Hematopoietic multipotent progenitor cell treated with erythropoietin and hydrocortisone succinate and interleukin-3 and kit ligand, for 4 days (in vitro differentiated cells): Measurements from ENCODE around the gene TFDP2.
"Not testable (repeated sequence)": the region's sequence is repeated elsewhere in the genome, so short reads cannot be mapped to it uniquely, and the experiment has no call there.

Experiments used
- DNase-seq: peaks from one replicate; pipeline ENCODE4 v3.0.0-alpha.2; 2015

TFDP2 gene

GRCh38 chr3:142013993-142014392 is 135.4 kb downstream of the TFDP2 start:
- DNase-seq: no peak

- DNase-seq: no peak
Observed at GRCh38 chr3:142013326-142013980, 135.9 kb downstream of the TFDP2 start.

DNA sequence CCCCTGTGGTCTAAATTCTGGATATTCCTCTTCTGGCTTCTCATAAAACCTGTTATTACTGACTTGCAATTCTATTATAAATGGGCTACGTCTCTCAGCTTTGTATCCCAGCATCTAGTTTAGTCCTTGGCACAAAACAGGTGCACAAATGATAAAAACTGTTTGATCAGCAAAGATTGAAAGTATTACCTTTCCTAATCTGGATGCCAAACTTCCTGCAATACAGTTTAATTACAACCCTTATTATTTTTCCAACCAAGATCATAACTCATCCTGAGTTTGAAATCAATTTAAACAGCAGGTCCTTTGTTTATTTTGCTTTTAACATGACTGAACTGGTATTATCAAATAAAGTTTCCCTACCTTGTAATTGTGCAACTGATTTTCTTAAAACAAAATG is 140.3 kb downstream of the TFDP2 start:
- no peak for DNase-seq

DNA sequence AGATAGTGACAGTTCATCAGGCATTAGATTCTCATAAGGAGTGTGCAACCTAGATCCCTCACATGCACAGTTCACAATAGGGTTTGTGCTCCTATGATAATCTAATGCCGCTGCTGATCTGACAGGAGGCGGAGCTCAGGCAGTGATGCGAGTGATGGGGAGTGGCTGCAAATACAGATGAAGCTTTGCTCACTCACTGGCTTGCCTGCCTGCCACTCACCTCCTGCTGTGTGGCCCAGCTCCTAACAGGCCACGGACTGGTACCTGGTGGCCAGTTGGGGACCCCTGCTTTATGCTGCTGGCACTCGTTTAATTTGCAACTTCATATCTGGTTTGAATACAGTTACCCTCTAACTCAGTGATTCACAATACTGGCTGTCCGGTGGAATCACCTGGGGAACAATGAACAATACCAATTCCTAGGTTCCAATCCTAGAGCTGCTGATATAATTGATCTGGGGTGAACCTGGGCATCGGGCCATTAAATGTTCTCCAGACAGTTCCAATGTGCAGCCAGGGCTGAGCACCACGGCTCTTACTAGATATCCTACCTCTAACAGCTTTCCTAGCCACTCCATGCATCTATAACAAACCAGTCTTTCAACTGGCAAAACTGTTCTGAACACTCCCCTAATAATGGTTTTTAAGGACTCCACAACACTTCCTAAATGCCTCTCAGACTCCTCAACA is 141.5 kb downstream of the TFDP2 start:
- peak; percentile 29 for DNase-seq

DNA sequence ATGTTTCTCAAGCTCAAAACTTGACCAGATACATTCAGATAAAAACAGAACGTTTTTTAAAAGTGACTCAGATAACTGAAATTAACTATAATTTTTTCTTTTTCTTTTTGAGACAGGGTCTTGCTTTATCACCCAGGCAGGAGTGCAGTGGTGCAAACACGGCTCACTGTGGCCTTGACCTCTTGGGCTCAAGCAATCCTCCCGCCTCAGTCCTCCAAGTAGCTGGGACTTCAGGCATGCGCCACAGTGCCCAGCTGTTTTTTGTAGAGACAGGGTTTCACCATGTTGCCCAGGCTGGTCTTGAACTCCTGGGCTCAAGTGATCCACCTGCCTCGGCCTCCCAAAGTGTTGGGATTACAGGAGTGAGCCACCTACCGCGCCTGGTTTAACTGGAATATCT is 144.4 kb downstream of the TFDP2 start:
- DNase-seq: not testable (repeated sequence)

DNA sequence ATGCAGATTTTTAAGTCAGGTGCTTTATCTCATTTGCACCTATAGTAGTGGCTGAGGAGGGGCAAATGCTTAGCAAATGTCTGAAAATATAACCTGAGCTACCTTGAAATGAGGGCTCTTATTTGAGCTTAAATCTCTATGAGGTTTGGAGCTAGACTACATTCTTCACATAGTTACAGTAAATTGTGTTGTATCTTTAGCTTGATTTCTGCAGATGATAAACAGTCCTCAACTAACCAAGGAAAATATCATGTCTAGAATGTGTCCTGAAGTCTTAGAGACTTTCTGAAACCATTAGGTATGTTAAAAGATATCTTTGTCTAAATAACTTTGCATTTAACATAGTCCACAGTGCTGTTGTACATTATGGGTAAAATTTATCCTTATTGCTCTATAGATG is 145.3 kb downstream of the TFDP2 start:
- DNase-seq: no peak

GRCh38 chr3:142003291-142003690 is 146.1 kb downstream of the TFDP2 start:
- no peak for DNase-seq

DNA sequence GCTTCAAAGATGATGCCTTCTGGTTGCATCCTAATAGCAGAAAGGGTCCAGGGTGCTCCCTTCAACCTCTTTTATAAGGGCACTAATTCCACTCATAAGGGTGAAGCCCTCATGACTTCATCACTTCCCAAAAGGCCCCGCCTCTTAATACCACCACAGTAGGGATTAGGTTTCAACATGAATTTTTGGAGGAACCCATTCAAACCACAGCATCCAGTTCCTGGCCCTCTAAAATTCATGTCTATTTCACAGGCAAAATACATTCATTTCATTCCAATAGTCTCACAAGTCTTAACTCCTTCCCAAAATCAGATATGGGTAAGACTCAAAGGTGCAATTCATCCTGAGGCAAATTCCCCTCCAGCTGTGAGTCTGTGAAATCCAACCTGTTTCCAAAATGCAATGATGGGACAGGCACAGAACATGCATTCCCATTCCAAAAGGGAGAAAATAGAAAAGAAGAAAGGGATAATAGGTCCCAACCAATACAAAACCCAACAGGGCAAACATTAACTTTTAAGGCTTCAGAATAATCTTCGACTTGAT is 148.9 kb downstream of the TFDP2 start:
- no peak for DNase-seq

- DNase-seq: peak; percentile 43
Observed at GRCh38 chr3:141998669-141999290, 150.6 kb downstream of the TFDP2 start.

- DNase-seq: no peak
Observed at GRCh38 chr3:141996437-141996836, 152.9 kb downstream of the TFDP2 start.

GRCh38 chr3:141994856-141995255 is 154.5 kb downstream of the TFDP2 start:
- DNase-seq: no peak

DNA sequence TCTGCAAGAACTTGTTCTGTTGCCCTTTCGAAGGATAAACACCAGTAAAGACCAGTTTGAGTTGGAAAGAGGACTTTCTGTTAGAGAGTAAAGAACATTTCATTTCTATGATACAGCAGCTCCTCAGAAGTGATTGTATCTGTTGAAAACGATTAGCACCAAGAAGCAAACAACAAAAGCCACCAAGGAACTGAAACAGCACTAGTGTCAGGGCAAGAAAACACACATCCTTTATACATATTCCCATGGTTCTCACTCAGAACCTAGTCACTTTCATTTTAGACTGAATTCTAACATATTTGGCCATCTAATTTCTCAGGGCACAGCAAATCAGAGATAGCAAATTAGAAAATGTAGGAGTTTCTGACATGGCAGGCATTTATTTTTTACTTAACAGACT is 156.8 kb downstream of the TFDP2 start:
- no peak for DNase-seq

- no peak for DNase-seq
Observed at GRCh38 chr3:141986548-141987107, 162.7 kb downstream of the TFDP2 start.

DNA sequence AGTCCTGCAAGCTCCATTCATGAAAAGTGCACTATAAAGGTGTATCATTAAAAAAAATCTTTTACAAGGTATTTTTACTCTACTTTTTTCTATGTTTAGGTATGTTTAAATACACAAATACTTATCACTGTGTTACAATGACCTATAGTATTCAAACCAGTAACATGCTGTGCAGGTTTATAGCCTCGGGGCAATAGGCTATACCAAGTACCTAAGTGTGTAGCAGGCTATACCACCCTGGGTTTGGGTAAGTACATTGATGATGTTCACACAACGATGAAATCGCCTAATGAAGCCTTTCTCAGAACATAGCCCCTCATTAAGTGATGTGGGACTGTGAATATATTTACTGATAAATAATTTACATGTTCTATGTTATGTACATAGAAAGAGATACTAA is 168.3 kb downstream of the TFDP2 start:
- DNase-seq: no peak

GRCh38 chr3:141979050-141979671 is 170.2 kb downstream of the TFDP2 start:
- DNase-seq: no peak

- DNase-seq: not testable (repeated sequence)
Observed at GRCh38 chr3:141974777-141975176, 174.6 kb downstream of the TFDP2 start.

DNA sequence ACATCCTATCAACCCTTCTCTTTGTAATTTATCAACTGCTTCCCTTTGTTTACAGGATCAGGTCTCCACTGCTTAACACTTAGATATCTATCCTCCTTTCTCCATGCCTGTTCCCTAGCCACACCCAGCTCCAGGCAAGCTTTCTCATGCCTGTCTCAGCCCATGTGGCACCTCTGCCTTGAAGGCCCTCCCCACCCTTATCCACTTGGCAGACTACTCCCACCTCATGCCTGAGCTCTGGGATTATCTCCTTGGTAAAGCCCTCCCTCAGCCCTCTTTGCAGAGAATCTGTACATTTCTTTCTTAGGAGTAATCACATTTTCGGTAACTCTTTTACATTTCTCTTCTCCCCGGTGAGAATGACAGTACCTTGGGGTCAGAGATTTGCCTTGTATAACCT is 176.9 kb downstream of the TFDP2 start:
- DNase-seq: no peak

DNA sequence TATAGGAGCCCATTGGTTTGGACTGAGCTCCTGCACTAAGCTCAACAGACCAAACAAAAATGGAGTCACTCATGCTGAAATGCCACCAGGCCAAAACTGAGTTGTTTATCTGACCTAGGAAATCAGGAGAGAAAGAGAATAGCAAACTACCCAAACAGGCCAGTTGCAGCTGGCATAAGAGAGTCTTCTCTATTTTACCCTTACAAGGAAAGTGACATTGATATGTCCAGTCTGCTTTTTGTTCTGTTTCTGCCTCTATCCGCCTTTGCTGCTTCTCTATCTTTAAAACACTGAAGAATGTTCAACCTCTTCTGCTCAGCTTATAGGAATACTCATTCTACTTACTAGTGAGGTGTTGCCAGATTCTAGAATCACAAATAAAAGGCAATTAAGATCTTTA is 177.8 kb downstream of the TFDP2 start:
- no peak for DNase-seq

DNA sequence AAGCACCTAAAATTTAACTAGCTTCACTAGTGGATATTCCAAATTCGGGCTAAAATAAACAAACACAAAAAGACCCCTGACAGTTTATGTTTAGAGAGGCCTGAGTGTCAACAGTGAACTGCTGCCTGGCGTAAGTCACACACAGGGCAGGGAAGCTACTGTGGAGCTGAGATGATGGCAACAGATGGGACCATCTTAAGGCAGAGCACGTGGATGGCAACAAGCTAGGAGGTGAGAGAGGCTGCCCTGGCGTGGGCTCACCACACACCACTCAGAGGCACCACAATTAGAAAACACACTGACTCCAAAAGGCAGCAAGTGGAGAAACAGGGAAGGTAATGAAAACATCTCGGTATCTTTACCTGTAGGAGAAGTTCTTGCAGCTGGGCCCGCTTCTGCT is 179.6 kb downstream of the TFDP2 start:
- DNase-seq: no peak

DNA sequence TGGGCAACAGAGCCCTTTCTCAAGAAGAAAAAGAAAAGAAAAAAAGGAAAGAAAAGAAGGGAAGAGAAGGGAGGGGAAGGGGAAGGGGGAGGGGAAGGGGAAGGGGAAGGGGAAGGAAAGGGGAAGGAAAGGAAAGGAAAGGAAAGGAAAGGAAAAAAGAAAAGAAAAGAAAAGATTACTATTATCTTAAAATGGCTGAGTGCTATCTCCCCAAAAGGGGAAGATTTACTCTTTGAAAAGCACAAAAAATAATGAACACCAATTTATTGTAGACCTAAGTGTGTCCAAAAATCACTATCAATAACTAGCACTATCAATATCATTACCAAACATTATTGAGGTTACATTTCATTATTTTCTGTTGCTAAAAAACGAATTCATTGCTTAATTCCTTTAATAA is 183.9 kb downstream of the TFDP2 start:
- no peak for DNase-seq

DNA sequence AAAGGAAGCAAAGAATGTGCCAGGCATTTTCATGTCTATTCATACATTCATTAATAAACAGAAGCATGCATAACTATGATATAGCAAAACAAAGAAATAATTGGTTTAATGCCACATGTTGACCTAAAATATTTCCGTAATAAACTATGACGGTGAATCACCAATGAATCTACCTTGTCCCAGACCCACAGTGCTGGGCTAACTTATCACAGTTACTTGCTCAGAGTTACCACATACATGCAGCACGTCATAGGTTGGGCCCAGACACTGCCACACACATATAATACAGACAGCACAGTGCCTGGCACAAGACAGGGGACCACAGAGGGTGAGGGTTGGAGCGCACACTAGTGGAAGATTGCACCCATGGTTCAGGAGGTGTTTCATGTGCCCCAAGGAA is 186.0 kb downstream of the TFDP2 start:
- DNase-seq: no peak

DNA sequence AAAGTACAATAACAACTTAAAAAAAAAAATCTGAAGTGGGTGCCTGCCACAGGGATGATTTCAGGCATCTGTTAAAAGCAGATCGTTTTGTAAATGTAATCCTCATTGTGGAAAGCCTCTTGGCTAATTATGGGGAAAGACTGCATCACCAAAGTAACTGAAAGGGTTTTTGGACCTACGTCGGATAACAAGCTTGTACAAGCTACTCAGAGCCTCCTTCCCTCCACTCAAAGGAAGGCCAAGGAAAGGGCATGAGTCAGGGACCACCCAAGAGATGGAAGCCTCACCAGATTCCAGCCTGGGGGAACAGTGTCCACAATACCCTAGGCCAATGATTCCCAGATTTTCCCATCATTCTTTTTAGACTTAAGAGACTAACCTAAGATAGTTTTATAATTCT is 188.6 kb downstream of the TFDP2 start:
- no peak for DNase-seq
